NCI-H2107 treated with DMSO at 0.1 percent for 48 hours (cell line): ENCODE measurements around the gene CCL26.

Experiments
- DNase-seq: peaks from one replicate; lab custom pipeline; 2025; ENCODE audit not compliant: unreplicated experiment; lab: John Stamatoyannopoulos, UW

Gene CCL26

GRCh38 chr7:75772081-75773077 is at the start of gene CCL26:
TSS of gene CCL26 (minus strand) at chr7:75772211. CDS start at chr7:75772176, 35 bp downstream.
- no peak for DNase-seq

DNA sequence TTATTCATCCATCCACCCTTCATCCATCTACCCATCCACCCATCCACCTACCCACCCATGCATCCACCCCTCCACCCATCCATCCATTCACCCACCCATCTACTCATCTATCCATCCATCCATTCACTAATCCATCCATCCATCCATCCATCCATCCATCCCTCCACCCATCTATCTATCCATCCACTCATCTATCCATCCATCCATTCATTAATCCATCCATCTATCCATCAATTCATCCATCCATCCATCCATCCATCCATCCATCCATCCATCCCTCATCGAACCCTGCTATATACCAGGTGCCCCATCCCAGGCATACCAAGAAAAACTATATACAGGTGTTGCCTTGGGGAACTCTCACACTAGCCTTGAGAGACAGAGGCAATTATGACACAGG is 48.7 kb upstream of the CCL26 start:
- DNase-seq: no peak

DNA sequence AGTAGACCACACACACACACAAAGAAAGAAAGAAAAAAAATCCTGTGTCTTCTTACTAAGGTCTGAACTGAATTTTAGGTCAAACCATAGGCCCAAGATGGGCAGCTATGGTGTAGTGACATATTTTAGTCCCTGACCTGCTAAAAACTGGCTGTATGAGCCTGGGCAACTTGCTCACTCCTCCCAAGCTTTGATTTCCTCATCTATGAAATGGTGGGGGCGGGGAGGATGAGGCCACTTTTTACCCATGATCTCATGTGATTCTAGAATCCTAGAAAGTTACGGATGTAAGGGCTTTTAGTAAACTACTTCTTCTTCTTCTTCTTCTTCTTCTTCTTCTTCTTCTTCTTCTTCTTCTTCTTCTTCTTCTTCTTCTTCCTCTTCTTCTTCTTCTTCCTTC is 47.7 kb upstream of the CCL26 start:
- no peak for DNase-seq

- no peak for DNase-seq
These were observed 46.5 kb upstream of the CCL26 start for GRCh38 chr7:75818472-75818871.

GRCh38 chr7:75817116-75817515 is 45.1 kb upstream of the CCL26 start:
- no peak for DNase-seq

GRCh38 chr7:75815418-75816064 is 43.5 kb upstream of the CCL26 start:
- DNase-seq: no peak

GRCh38 chr7:75814407-75814947 is 42.5 kb upstream of the CCL26 start:
- DNase-seq: no peak

DNA sequence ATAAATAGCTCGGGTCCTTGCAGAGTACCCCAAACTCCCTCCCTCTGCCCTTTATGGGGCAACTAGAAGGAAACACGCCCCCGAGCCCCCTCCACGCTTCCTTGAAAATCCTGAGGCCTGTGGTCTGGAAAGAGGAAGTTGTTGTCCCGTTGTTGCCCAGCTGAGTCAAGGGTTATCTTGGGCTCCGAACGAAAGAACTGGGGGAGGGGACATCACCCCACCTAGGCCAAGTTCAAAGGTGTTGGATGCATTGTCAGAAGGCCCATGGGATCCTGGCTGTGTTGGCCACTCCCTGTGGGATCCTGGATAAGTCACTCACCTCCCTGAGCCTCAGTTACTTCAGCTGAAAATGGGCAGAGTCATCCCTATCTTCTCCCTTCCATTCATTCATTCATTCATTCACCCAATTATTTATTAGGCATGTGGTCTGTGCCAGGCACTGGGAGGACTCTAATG is 41.8 kb upstream of the CCL26 start, which contains the start of gene CCL24:
Gene CCL24, minus strand, starts transcription at position 26 of the 456 bp plus-strand sequence. CDS start 91 bp downstream, outside the sequence.
- no peak for DNase-seq

GRCh38 chr7:75813084-75813483 is 41.1 kb upstream of the CCL26 start:
- no peak for DNase-seq

DNA sequence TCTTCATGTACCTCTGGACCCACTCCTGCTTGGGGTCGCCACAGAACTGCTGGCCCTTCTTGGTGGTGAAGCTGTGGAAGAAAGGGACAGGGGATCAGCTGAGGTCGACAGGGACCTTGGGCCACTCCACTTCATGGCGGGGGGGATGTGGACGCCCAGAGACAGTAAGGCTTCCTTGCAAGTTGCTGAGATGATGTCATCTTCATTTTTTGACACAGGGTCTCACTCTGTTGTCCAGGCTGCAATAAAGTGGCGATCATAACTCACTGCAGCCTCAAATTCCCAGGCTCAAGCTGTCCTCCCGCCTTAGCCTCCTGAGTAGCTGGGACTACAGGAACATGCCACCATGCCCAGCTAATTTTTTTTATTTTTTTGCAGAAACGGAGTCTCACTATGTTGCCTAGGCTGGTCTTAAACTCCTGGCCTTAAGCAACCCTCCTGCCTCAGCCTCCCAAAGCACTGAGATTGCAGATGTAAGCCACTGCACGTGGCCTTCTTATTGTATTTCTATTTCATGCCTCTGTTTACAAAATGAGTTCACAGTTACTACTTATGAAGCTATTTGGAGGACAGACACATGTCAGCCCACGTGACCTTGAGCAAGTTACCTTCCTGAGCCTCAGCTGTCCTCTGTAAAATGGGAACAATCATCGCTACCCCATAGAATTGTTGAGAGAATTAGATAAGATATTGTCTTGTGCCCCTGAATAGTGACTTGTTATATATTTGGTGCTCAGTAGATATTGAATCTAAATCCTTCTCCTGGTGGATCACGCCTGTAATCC is 40.1 kb upstream of the CCL26 start:
- DNase-seq: no peak

DNA sequence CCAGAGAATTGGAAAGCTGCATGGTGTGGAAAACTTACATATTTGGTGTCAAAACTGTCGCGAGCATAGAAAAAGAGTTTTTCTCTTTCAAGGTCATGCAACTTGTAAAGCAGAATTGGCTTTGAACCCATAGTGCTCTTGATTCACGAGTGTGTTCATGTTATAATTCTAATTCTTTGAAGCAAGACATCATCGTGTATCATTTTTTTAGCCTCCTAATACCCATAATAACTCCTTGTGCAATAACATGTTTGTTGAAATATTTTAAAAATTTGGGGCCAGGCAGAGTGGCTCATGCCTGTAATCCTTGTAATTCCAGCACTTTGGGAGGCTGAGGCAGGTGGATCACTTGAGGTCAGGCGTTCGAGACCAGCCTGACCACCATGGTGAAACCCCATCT is 37.4 kb upstream of the CCL26 start:
- no peak for DNase-seq

DNA sequence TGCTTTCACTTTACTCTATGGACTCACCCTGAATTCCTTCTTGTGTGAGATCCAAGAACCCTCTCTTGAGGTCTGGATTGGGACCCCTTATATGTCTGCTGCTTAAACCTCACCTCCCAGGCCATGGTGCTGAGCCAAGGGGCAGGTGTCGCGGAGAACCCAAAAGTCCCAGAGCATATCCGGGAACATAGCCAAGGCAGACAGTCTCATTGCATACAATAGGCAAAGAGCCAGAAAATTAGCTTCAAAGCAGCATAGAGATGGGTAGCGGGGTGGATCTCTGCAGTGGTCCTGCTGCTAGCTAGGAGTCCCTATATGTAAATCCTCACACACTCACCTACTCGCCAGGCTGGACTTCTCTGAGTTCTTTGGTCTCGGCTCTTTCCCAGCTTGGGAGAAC is 36.1 kb upstream of the CCL26 start:
- no peak for DNase-seq

- DNase-seq: no peak
These were observed 35.4 kb upstream of the CCL26 start for GRCh38 chr7:75807452-75807851.

GRCh38 chr7:75806560-75807307 is 34.7 kb upstream of the CCL26 start:
- no peak for DNase-seq

GRCh38 chr7:75804705-75805104 is 32.7 kb upstream of the CCL26 start:
- no peak for DNase-seq

GRCh38 chr7:75804004-75804403 is 32.0 kb upstream of the CCL26 start:
- DNase-seq: no peak

DNA sequence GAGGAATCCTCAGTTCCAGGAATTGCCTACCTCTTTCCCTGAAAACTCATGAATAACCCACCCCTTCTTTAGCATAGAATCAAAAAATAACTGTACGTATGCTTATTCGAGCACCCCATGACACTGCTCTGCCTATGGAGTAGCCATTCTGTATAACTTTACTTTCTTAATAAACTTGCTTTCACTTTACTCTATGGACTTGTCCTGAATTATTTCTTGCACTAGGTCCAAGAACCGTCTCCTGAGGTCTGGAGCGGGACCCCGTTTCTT is 30.5 kb upstream of the CCL26 start:
- DNase-seq: no peak

- DNase-seq: no peak
These were observed 26.8 kb upstream of the CCL26 start for GRCh38 chr7:75798770-75799169.

GRCh38 chr7:75796420-75796819 is 24.4 kb upstream of the CCL26 start:
- DNase-seq: no peak

DNA sequence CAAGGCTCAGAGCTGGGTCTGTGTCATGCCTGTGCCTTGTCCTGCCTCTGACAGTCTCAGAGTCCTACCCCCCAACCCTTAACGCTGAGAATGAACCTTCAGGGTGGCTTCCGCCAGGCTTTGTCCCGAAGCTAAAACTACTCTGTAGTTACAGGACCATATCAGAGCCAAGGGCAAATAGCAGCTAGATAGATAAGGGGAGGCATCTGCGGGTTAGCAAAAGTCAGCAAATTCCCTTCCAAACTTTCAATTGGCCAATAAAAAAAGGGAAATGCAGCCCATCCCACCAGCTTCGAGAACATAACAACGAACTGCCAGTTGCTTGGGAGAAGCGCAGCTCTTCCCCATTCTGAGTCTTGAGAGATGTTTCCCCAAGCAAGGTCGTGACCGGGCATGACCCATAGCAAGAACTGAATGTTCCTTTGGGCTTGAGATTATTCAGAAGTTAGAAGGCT is 23.8 kb upstream of the CCL26 start:
- DNase-seq: no peak
